Left forelimb (tissue), 1 donor: ENCODE measurements around the gene ZNF646.
A peak's percentile ranks its signal among the peaks of the same experiment; 100 is the strongest.

Experiments used
- DNase-seq: peaks from one replicate; pipeline ENCODE4 v3.0.0-alpha.2; 2018; ENCODE audit warnings: low spot score

ZNF646 gene

GRCh38 chr16:31073970-31074813 is at the start of gene ZNF646, which contains the start of gene ZNF668:
ZNF646 (plus strand) TSS chr16:31074422; CDS start chr16:31076325, 1,903 bp downstream.
ZNF668 (minus strand) TSS chr16:31074240; CDS start chr16:31064459, 9,781 bp downstream.
- peak; percentile 97 for DNase-seq

DNA sequence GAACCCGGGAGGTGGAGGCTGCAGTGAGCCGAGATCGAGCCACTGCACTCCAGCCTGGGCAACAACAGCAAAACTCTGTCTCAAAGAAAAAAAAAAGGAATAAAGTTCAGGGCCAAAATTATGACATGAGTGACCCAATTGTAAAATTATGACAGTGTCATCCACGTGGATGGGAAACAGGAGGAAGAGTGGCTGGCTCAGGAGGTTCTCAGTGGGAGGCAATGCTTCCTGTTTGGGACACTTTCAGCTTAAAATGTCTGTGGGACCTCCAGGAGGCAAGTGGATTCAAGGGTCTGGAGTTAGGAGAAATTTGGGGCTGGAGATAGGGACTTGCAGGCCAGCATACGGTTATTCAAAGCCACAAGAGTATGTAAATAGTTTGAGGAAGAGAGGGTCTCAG is 48.9 kb upstream of the ZNF646 start:
- no peak for DNase-seq

DNA sequence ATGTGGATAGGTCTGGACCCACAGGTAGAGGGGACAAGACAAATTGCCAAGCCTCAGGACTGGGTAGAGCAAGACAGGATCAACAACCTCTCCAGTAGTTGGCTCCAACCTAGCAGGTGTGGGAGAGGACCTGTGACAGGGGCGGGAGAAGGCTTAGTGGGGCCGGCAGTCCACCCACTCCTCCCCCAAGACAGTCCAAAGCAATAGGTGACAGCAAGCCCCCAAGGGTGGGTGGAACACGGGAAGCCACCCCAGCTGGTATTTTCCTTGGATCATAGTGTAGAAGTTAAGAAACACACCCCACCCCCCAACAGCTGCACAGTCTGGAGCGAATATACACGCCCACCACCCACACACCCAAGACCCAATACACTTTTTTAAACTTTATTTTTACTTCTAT is 45.0 kb upstream of the ZNF646 start:
- no peak for DNase-seq

GRCh38 chr16:31031276-31031675 is 42.9 kb upstream of the ZNF646 start:
- no peak for DNase-seq

DNA sequence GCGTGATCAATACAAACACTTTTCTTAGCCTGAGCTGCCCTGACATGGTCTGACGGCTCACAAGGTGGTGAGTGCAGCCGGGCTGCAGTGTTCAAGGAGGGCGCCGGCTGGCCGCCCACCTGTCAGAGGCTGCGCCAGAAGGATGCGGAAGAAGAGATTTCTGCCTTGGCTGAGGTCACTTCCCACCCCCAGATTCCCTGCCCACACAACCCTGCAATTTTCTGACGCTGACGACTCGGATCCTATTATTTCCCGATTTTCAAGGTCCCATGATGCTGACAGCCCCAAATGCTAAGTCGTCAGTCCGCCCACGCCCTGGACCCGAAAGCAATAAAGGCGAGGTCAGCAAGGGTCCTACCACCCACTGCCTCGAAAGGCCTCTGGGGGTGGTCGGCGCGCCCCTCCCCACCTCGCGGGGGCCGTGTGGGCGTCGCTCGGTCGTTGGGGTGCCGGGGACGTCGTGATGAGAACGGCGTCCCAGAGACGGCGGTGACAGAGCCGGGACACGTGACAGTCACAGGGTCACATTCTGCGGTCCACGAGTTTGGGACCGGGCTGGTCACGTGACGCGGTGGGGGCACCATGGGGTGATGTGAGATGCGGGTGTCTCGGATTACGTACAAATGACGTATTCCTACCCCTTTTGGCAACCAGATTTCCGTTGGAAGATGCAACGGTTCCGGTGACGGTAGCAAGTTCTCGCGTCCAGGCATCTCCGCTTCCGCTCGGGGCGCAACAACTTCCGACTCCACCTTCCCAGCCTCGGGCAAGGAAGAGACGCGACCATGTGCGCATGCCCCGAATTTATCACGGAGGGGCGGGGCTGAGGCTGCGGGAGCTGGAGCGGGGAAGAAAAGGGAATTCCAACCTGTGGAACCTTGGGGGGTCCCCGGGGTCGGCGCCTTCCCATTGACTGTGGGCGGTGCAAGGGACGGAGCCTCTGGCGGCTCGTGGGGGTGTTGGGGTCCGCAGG is 41.2 kb upstream of the ZNF646 start, which contains the start of gene STX4:
TSS of gene STX4 (plus strand) at position 823 of the 973 bp plus-strand sequence. CDS start 248 bp downstream, outside the sequence.
- DNase-seq: peak; percentile 98

- DNase-seq: peak; percentile 91
Measured at GRCh38 chr16:31033709-31034492, 40.3 kb upstream of the ZNF646 start.

DNA sequence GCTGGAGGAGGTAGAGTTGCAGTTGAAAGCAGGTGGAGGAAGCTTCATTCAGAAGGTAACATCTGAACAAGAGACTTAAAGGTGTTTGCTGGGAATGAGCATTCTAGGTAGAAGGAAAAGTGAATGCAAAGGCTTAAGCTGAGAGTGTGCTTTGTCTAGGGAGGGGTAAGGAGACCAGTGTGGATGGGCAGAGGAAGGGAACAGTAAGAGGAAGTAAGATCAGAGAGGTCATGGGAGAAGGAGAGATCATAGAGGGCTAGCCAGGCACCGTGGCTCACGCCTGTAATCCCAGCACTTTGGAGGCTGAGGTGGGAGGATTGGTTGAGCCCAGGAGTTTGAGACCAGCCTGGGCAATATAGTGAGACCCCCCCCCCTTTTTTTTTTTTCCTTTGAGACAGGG is 37.5 kb upstream of the ZNF646 start:
- DNase-seq: no peak

DNA sequence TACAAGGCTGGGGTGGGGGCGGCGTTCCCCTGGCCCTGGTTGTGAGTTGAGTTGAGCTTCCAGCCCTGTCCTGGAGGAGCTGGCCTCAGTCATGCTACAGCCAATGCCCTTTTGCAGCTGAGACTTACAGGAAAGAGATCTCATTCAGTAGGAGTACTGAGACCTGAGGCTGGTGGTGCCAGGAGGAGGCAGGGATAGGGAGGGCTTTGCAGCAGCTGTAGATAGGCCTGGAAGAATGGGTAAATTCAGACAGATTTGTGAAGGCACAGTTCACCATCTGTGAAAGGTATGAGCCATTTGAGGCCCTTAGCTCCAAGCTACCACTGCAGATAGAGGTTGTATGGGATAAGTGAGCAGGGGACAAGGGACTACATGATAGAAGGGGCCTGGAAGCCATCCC is 35.2 kb upstream of the ZNF646 start:
- no peak for DNase-seq

DNA sequence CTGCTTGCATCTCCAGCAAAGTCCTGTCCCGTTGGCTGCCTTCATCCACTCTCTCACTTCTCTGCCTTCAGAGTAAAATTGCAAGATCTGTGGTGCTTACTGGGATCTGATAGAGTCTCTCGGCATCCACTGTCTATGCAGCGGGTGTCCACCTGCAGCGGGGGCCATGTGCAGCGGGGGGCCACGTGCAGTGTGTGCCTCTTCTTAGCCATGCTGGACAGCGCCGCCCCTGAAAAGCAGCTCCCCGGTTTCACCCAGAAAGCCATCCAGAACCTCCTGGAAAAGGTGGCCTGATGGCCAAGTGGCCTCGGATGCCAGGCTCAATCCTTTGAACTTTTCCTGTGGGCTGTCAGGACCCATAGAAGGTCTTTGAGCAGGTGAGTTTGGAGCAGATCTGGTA is 31.4 kb upstream of the ZNF646 start:
- no peak for DNase-seq

DNA sequence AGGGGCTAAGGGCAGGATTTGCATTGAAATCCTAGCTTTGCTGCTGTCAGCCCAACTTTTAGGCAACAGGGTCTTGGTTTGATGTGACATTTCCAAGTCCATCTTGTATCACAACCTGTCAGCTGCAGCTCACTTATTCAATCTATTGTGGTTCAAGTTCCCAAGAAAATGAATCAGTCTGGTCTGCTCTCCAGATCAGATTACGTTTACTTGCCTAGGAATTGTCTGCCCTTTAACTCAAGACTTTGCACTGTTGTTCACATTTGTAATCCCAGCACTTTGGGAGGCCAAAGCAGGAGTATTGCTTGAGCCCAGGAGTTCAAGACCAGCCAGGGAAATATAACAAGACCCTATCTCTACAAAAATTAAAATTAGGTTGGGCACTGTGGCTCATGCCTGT is 30.9 kb upstream of the ZNF646 start:
- no peak for DNase-seq

GRCh38 chr16:31043898-31044481 is 30.2 kb upstream of the ZNF646 start:
- DNase-seq: no peak

DNA sequence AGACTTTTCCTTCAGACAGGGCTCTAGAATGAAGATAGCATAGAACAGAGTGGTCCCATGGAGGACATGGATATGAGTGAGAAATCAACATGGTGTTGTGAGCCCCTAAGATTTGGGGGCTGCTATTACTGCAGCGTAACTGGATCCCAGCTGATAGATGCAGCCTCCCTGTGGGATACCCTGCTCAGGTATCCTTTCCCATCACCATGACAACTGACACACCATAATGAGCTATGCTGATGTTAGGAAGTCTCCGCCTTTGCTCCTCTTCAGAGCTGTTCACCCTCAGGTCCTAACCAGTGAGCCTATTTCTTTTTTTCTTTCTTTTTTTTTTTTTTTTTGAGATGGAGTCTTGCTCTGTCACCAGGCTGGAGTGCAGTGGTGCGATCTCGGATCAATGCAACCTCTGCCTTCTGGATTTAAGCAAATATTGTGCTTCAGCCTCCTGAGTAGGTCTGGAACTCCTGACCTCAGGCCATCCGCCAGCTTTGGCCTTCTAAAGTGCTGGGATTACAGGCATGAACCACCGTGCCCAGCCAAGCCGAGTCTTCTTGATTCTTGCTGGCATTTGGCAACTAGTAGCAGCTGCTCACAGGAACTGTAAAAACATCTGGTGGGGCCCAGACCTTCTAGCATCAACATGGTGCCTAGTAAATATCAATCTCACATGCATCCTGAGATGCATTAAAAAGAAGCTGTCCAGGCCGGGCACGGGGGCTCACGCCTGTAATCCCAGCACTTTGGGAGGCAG is 23.8 kb upstream of the ZNF646 start:
- no peak for DNase-seq

DNA sequence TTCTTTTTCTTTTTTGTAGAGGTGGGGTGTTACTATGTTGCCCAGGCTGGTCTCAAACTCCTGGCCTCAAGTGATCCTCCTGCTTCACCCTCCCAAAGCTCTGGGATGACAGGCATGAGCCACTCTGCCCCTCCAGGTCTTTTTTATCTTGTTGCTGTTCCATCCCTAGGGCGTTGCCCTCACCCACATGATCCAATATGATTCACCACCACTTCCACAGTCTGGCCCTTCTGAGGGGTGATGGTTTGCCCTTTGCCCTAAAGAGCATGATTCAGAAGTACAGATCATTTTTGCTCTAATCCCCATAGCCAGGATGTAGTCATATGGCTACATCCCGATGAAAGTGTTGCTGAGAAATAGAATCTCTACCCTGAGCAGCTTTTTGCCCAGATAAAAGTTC is 22.1 kb upstream of the ZNF646 start:
- no peak for DNase-seq

- no peak for DNase-seq
Measured at GRCh38 chr16:31055613-31056012, 18.6 kb upstream of the ZNF646 start.

GRCh38 chr16:31061126-31061812 is 13.0 kb upstream of the ZNF646 start:
- no peak for DNase-seq

GRCh38 chr16:31061813-31062440 is 12.3 kb upstream of the ZNF646 start:
- DNase-seq: no peak

GRCh38 chr16:31063495-31063842 is 10.8 kb upstream of the ZNF646 start:
- DNase-seq: no peak

DNA sequence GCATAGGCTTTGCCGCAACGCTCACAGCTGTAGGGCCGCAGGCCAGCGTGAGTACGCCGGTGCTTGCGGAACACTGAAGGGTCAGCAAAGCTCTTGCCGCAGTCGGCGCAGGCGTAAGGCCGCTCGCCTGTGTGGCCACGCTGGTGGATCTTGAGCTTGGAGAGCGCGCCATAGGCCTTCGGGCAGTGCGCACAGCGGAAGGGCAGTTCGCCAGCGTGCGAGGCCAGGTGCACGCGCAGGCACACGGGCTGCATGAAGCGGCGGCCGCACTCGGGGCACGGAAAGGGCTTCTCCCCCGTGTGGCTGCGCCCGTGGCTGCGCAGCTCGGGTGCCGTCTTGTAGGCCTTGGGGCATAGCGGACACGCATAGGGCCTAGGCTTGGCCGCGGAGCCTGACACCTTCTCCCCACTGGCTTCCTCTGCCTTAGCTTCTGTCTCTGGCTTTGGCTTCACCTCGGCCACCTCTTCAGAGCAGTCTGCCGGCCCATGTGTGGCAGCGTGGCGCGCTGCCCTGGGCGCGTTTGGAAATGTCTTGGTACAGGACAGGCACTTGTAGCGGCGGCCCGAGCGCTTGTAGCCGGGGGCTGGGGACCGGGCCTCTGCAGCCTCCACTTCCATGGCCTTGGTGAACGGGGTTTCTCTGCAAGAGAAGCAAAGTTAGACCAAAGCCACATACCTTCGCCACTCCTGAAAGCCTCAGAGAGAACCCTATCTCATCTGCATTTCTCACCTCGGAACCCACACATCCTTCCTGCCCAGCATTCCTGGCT is 10.2 kb upstream of the ZNF646 start:
- no peak for DNase-seq
